Endothelial cell of umbilical vein (primary cell): ENCODE results near the gene SHBG. TPM values are rescaled to one million over a fixed set of nuclear protein-coding genes. Genes with fewer than 3 reads are reported as not detected.

Experiments used
- BruUV-seq: library from RNA; stranded (reverse); fragments of 400-500 nt; replicated peaks from 2 replicates; lab custom pipeline; 2021; lab: Mats Ljungman, UMichigan
- CTCF ChIA-PET: fragments of 300-600, 350-600 bp; sonication (Branson Sonifier 250); formaldehyde crosslinking; loops from one replicate; lab custom pipeline; 2021; ENCODE audit warnings: antibody characterized with exemption, inconsistent platforms; lab: Charles Lee
- POLR2A ChIA-PET: fragments of 300-600, 350-600 bp; sonication (Branson Sonifier 250); formaldehyde crosslinking; loops from one replicate; lab custom pipeline; 2021; ENCODE audit warnings: antibody characterized with exemption, inconsistent platforms; lab: Charles Lee
- DNase-seq: peaks from one replicate; pipeline ENCODE4 v3.0.0-alpha.2; 2011; ENCODE audit warnings: low read depth, low spot score
- FAIRE-seq: peaks from 2 replicates; lab custom pipeline; 2011; peaks lifted over from hg19 to GRCh38; lab: Jason Lieb, UNC
- H2AFZ ChIP-seq: 2 replicates; pipeline ENCODE4 v1.6.0; 2012; ENCODE audit warnings: low read depth, low read length, control low read depth, inconsistent platforms
- H3K27ac ChIP-seq: 2 replicates; pipeline ENCODE4 v1.5.1; 2011; ENCODE audit warnings: low read depth, mild to moderate bottlenecking, control low read depth, low read length, moderate library complexity; ENCODE audit not compliant: insufficient read depth
- H3K27me3 ChIP-seq, 2 experiments: 2 replicates each; pipeline versions ENCODE4 v1.6.0 to v1.6.1; 2011; ENCODE audit warnings: low read length in 2 of 2, mixed read lengths in 1 of 2; ENCODE audit not compliant: control insufficient read depth in 2 of 2, insufficient read depth in 2 of 2
- H3K36me3 ChIP-seq, 2 experiments: 2 replicates in 1 of 2; 3 replicates in 1 of 2; pipeline ENCODE4 v1.5.1; 2011; ENCODE audit warnings: low read length in 2 of 2, mild to moderate bottlenecking in 1 of 2, moderate library complexity in 1 of 2; ENCODE audit not compliant: control insufficient read depth in 2 of 2, insufficient read depth in 2 of 2; ENCODE audit errors: extremely low read depth in 1 of 2
- H3K4me1 ChIP-seq: 3 replicates; pipeline ENCODE4 v1.5.1; 2011; ENCODE audit warnings: mild to moderate bottlenecking, low read length; ENCODE audit not compliant: control insufficient read depth, insufficient read depth; ENCODE audit errors: extremely low read depth
- H3K4me2 ChIP-seq: 2 replicates; pipeline ENCODE4 v1.6.1; 2011; ENCODE audit warnings: low read length, control low read depth, mixed read lengths; ENCODE audit not compliant: insufficient read depth
- H3K4me3 ChIP-seq, 3 experiments: fragments of 200-600 bp in 1 of 3; sonication (generic), shearing (Covaris generic) in 1 of 3; replicated peaks in 1 of 3; 2 replicates each; pipeline ENCODE4 v1.5.1; 2011 to 2016; ENCODE audit warnings: control low read depth in 3 of 3, low read length in 3 of 3, mild to moderate bottlenecking in 2 of 3, inconsistent platforms in 1 of 3, low read depth in 1 of 3, moderate library complexity in 1 of 3; ENCODE audit not compliant: insufficient read depth in 1 of 3
- H3K79me2 ChIP-seq: 2 replicates; pipeline ENCODE4 v1.6.0; 2012; ENCODE audit warnings: low read length, inconsistent platforms; ENCODE audit not compliant: control insufficient read depth, insufficient read depth
- H3K9ac ChIP-seq: replicated peaks from 2 replicates; pipeline ENCODE3; 2011; ENCODE audit warnings: low read length, control low read depth; ENCODE audit not compliant: insufficient read depth; ENCODE audit errors: extremely low read depth
- H3K9me1 ChIP-seq: replicated peaks from 3 replicates; pipeline ENCODE4 v1.6.0; 2011; ENCODE audit warnings: mild to moderate bottlenecking, low read length; ENCODE audit not compliant: control insufficient read depth, insufficient read depth; ENCODE audit errors: extremely low read depth
- H3K9me3 ChIP-seq: replicated peaks from 2 replicates; pipeline ENCODE4 v1.5.1; 2012; ENCODE audit warnings: low read length, inconsistent platforms; ENCODE audit not compliant: control insufficient read depth, insufficient read depth
- H4K20me1 ChIP-seq: replicated peaks from 2 replicates; pipeline ENCODE3; 2011; ENCODE audit warnings: mild to moderate bottlenecking, low read length; ENCODE audit not compliant: control insufficient read depth, insufficient read depth; ENCODE audit errors: extremely low read depth
- EZH2 ChIP-seq: IDR thresholded peaks from 2 replicates; pipeline ENCODE4 v1.6.1; 2012; ENCODE audit warnings: borderline replicate concordance, low read depth, mild to moderate bottlenecking, moderate library complexity, low read length, inconsistent platforms; ENCODE audit not compliant: severe bottlenecking
- FOS ChIP-seq: IDR thresholded peaks from 2 replicates; pipeline ENCODE4 v1.6.1; 2011; ENCODE audit warnings: mild to moderate bottlenecking, low read length, moderate library complexity, borderline replicate concordance; ENCODE audit not compliant: insufficient read depth
- GATA2 ChIP-seq: IDR thresholded peaks from 2 replicates; pipeline ENCODE4 v1.7.0; 2011; ENCODE audit warnings: low read depth, mild to moderate bottlenecking, moderate library complexity, mixed read lengths, low read length; ENCODE audit not compliant: insufficient read length, insufficient read depth
- JUN ChIP-seq: IDR thresholded peaks from 2 replicates; pipeline ENCODE4 v1.6.1; 2011; ENCODE audit warnings: borderline replicate concordance, low read depth; ENCODE audit not compliant: insufficient read length, insufficient read depth
- MYC ChIP-seq: IDR thresholded peaks from one replicate; pipeline ENCODE4 v1.6.1; 2011; ENCODE audit warnings: mild to moderate bottlenecking, low read depth, low read length
- POLR2A ChIP-seq: IDR thresholded peaks from 2 replicates; pipeline ENCODE4 v1.6.1; 2012; ENCODE audit warnings: low read depth, mild to moderate bottlenecking, control low read depth, low read length
- POLR2AphosphoS5 ChIP-seq: IDR thresholded peaks from 2 replicates; pipeline ENCODE4 v1.6.1; 2012; ENCODE audit warnings: low read depth, mild to moderate bottlenecking, control low read depth, low read length, moderate library complexity; ENCODE audit not compliant: insufficient read depth
- dilution Hi-C: fragments of 300-500 bp; cut with MboI; formaldehyde crosslinking; loops from one replicate; pipeline ENCODE4 v1.15.0; 2019; ENCODE audit warnings: low sequenced_read_pairs; ENCODE audit not compliant: extremely low pct_ligation_motif_present
- intact Hi-C: fragments of 100-400 bp; cut with micrococcal nuclease; formaldehyde crosslinking; loops from one replicate; pipeline ENCODE4 v1.10.0; 2022
- polyA plus RNA-seq, 4 experiments: library from polyadenylated mRNA; depleted of rRNA in 3 of 4; stranded (reverse) in 3 of 4; unstranded in 1 of 4; fragments of >200 nt; gene quantifications; 2 replicates each; pipeline versions ENCODE4 v1.2.1 to v1.2.3, GENCODE V29; 2011 to 2012; ENCODE audit warnings: missing spikeins in 1 of 4
- total RNA-seq: library from RNA; stranded (reverse); gene quantifications from 2 replicates; pipeline ENCODE4 v1.2.3, GENCODE V29; 2021
- TF ChIP-seq, protein P1 (sequence below): IDR thresholded peaks from 2 replicates; pipeline ENCODE4 v1.6.1; 2011; ENCODE audit not compliant: insufficient read depth, insufficient read length
- TF ChIP-seq, protein P2 (sequence below), 2 donors: IDR thresholded peaks; 1 replicate in 1 of 2; 2 replicates in 1 of 2; pipeline ENCODE4 v1.5.1; 2011; ENCODE audit warnings: low read length in 2 of 2, mild to moderate bottlenecking in 2 of 2, moderate library complexity in 2 of 2, control low read depth in 1 of 2, inconsistent platforms in 1 of 2, low read depth in 1 of 2; ENCODE audit not compliant: insufficient read depth in 1 of 2; ENCODE audit errors: extremely low read depth in 1 of 2

Gene SHBG
- total and polyA plus RNA-seq, 2 donors (not counting 3 experiments of a cell fraction or from before 2014, with no cell fraction given) = 0.51 TPM; not detected in 1

DNA sequence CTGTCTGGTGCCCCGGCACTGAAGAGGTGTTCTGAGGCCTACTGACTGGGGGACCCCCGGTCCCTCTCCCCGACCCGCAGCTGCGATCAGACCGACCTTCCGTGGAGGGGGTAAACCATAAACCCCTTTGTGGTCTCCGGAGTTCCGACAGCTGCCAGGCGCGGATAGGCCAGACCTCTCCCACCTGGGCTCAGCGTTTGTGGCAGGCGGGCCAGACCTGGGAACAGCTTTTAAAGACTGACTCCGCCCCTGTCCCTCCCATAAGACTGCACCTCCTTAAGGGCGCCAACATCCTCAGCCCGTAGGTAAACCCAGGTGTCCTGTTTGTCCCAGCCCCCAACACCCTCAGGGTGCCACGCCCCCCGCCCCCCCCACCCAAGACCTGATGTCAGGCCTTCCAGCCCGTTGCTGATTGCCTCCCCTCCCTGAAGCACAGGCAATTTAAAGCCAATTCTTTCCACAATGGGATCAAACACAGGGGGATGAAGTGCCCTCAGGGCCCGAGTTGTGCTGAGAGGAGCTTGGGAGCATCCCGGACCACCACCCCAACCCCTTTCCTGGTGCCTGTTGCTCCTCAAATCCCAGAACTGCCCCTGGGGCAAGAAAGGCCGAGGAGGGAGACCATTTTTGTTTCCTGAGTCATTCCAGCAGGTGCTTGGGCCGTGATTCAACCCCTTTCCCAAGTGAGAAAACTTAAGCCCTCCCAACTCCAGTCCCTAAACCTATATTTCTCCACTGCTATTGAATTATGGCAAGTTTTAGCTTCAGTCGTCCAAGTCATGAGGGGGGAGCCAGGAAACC is 39.8 kb upstream of the SHBG start, which contains the start of gene SOX15:
Gene SOX15 (minus strand): TSS at position 204 of the 801 bp plus-strand sequence. CDS start 418 bp downstream, outside the sequence.
- no peak for TF ChIP-seq POLR2AphosphoS5
- no peak for TF ChIP-seq MYC
- no peak for TF ChIP-seq JUN
- TF ChIP-seq, protein P1, sequence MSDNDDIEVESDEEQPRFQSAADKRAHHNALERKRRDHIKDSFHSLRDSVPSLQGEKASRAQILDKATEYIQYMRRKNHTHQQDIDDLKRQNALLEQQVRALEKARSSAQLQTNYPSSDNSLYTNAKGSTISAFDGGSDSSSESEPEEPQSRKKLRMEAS = no peak
- no peak for TF ChIP-seq GATA2
- no peak for TF ChIP-seq FOS
- TF ChIP-seq EZH2 = no peak
- TF ChIP-seq, protein P2, sequence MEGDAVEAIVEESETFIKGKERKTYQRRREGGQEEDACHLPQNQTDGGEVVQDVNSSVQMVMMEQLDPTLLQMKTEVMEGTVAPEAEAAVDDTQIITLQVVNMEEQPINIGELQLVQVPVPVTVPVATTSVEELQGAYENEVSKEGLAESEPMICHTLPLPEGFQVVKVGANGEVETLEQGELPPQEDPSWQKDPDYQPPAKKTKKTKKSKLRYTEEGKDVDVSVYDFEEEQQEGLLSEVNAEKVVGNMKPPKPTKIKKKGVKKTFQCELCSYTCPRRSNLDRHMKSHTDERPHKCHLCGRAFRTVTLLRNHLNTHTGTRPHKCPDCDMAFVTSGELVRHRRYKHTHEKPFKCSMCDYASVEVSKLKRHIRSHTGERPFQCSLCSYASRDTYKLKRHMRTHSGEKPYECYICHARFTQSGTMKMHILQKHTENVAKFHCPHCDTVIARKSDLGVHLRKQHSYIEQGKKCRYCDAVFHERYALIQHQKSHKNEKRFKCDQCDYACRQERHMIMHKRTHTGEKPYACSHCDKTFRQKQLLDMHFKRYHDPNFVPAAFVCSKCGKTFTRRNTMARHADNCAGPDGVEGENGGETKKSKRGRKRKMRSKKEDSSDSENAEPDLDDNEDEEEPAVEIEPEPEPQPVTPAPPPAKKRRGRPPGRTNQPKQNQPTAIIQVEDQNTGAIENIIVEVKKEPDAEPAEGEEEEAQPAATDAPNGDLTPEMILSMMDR (IDR thresholded peaks at IDR 0.05; ENCODE audit: extremely low read depth in 1 of 2, insufficient read depth in 1 of 2, low read depth in 1 of 2, low read length in 2 of 2) = no peak
- no peak for TF ChIP-seq POLR2A
- H3K4me1 ChIP-seq = peaks cover 10% of the 10 kb centered on the region
- no peak within 1 kb of the TSS for H3K27ac ChIP-seq
- DNase-seq (no peak), FAIRE-seq (peak; percentile 8)
- H3K9me1 ChIP-seq = no peaks in the 10 kb centered on the region
- peak within 1 kb of the TSS; percentile 19 for H3K4me2 ChIP-seq
- peaks cover 9% of the 10 kb centered on the region for H3K79me2 ChIP-seq
- dilution Hi-C loops (no loop called here), intact Hi-C loops (loop anchor here (1.0 to 2.0 kb wide), 5 partner anchors 18 to 234 kb away; partner anchors contain the start of genes FXR2 and SENP3)
- peaks cover 14 to 43% of the 10 kb centered on the region in 2 experiments for H3K36me3 ChIP-seq
- no peaks in the 10 kb centered on the region for H3K9me3 ChIP-seq
- no peaks in the 10 kb centered on the region for H3K27me3 ChIP-seq
- ChIA-PET CTCF (interaction anchor here (0.8 to 5.1 kb wide), 31 partner anchors 9 to 545 kb away, joined by 3 to 61 read pairs (median 5); partner anchors contain the start of genes CD68, SENP3, TMEM102 and TMEM95), POLR2A (interaction anchor here (0.7 to 1.9 kb wide), 3 partner anchors 10 to 97 kb away, joined by 3 to 6 read pairs (median 4); partner anchors contain the start of genes CD68 and TP53)
- H4K20me1 ChIP-seq = no peaks in the 10 kb centered on the region
- no peak within 1 kb of the TSS for H2AFZ ChIP-seq
- H3K4me3 ChIP-seq = no peak within 1 kb of the TSS
- no TSS peak for BruUV-seq
- H3K9ac ChIP-seq = no peak within 1 kb of the TSS
